T-helper 1 cell (primary cell): ENCODE measurements around the gene HDAC11.

Source experiments
- DNase-seq, 5 donors: peaks; one replicate each; pipeline ENCODE4 v3.0.0-alpha.2; 2012 to 2020

The HDAC11 gene

GRCh38 chr3:13526626-13526949 lies 46.5 kb downstream of the HDAC11 start:
- DNase-seq, result no peak

- DNase-seq, result no peak
Observed at GRCh38 chr3:13528217-13528867, 48.2 kb downstream of the HDAC11 start.

- DNase-seq, result no peak
Observed at GRCh38 chr3:13529196-13530112, 49.3 kb downstream of the HDAC11 start.

- no peak for DNase-seq
Observed at GRCh38 chr3:13530241-13531009, 50.3 kb downstream of the HDAC11 start.

GRCh38 chr3:13532085-13532484 lies 52.0 kb downstream of the HDAC11 start:
- no peak for DNase-seq

- no peak for DNase-seq
Observed at GRCh38 chr3:13532631-13533030, 52.5 kb downstream of the HDAC11 start.

GRCh38 chr3:13533885-13534301 lies 53.8 kb downstream of the HDAC11 start:
- no peak for DNase-seq

GRCh38 chr3:13535526-13535875 lies 55.4 kb downstream of the HDAC11 start:
- DNase-seq, result no peak

GRCh38 chr3:13535905-13536304 lies 55.8 kb downstream of the HDAC11 start:
- no peak for DNase-seq

- DNase-seq, result no peak
Observed at GRCh38 chr3:13536432-13536831, 56.3 kb downstream of the HDAC11 start.

GRCh38 chr3:13536832-13537231 lies 56.7 kb downstream of the HDAC11 start:
- DNase-seq, result no peak

GRCh38 chr3:13537244-13537908 lies 57.3 kb downstream of the HDAC11 start:
- DNase-seq, result no peak

- DNase-seq, result no peak
Observed at GRCh38 chr3:13537909-13538296, 57.8 kb downstream of the HDAC11 start.

- no peak for DNase-seq
Observed at GRCh38 chr3:13538520-13539291, 58.6 kb downstream of the HDAC11 start.

- no peak for DNase-seq
Observed at GRCh38 chr3:13539292-13539638, 59.2 kb downstream of the HDAC11 start.

- DNase-seq, result no peak
Observed at GRCh38 chr3:13539671-13540070, 59.6 kb downstream of the HDAC11 start.

- no peak for DNase-seq
Observed at GRCh38 chr3:13540297-13540995, 60.3 kb downstream of the HDAC11 start.

GRCh38 chr3:13541691-13542090 lies 61.6 kb downstream of the HDAC11 start:
- no peak for DNase-seq

GRCh38 chr3:13542142-13542541 lies 62.0 kb downstream of the HDAC11 start:
- no peak for DNase-seq

- no peak for DNase-seq
Observed at GRCh38 chr3:13543253-13543652, 63.1 kb downstream of the HDAC11 start.

GRCh38 chr3:13544293-13544831 lies 64.3 kb downstream of the HDAC11 start:
- DNase-seq, result peak in 3 of 5 donors; percentile 12 to 57 (median 17)
